Prostate gland (tissue), 2 donors: ENCODE results near the gene IGF2BP2.

Experiments used
- POLR2A ChIP-seq: fragments of 450-650 bp; IDR thresholded peaks from one replicate; pipeline ENCODE4 v1.6.1; 2016; ENCODE audit warnings: antibody characterized with exemption, mild to moderate bottlenecking
- POLR2AphosphoS5 ChIP-seq: sonication (generic); formaldehyde crosslinking; IDR thresholded peaks from one replicate; pipeline ENCODE4 v1.6.1; 2017; ENCODE audit warnings: antibody characterized with exemption
- TF ChIP-seq, protein P1 (sequence below), 4 experiments: fragments of 200-600 bp in 2 of 4; fragments of 450-650 bp in 2 of 4; sonication (generic) in 2 of 4; IDR thresholded peaks; 1 replicate in 3 of 4; 2 replicates in 1 of 4; pipeline ENCODE4 v1.5.1; 2016 to 2019; ENCODE audit warnings: antibody characterized with exemption in 4 of 4, mild to moderate bottlenecking in 2 of 4, moderate library complexity in 2 of 4

DNA sequence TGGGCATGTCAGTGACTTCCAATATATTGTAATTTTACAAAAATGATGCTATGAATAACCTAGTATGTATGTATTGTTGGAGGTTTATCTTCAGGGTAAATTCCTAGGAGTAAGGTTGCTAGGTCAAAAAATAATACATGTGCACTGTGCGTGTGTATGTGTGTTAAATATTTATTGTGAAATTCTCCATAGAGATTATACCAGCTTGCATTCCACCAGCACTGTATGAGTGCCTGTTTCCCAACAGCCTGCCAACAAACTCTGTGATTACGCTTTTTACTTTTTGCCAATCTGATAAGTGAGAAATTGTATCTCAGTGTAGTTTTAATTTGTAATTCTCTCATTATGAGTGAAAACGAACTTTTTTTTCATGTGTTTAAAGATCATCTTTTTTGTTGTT lies 12.6 kb upstream of the IGF2BP2 start:
- TF ChIP-seq, protein P1, sequence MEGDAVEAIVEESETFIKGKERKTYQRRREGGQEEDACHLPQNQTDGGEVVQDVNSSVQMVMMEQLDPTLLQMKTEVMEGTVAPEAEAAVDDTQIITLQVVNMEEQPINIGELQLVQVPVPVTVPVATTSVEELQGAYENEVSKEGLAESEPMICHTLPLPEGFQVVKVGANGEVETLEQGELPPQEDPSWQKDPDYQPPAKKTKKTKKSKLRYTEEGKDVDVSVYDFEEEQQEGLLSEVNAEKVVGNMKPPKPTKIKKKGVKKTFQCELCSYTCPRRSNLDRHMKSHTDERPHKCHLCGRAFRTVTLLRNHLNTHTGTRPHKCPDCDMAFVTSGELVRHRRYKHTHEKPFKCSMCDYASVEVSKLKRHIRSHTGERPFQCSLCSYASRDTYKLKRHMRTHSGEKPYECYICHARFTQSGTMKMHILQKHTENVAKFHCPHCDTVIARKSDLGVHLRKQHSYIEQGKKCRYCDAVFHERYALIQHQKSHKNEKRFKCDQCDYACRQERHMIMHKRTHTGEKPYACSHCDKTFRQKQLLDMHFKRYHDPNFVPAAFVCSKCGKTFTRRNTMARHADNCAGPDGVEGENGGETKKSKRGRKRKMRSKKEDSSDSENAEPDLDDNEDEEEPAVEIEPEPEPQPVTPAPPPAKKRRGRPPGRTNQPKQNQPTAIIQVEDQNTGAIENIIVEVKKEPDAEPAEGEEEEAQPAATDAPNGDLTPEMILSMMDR (IDR thresholded peaks at IDR 0.05) = no peak
- TF ChIP-seq POLR2AphosphoS5 = no peak
- no peak for TF ChIP-seq POLR2A
